ENCODE measurements around the gene SERGEF. TPM values are rescaled to one million over a fixed set of nuclear protein-coding genes. Genes with fewer than 3 reads are reported as not detected.

The SERGEF gene
- total and polyA plus RNA-seq, 10 of the 15 experiments (the other 5 are each of a cell fraction or from before 2014, with no cell fraction given) = 14.6 to 27.8 (median 22.4) TPM

- intact Hi-C loops (cut with micrococcal nuclease; ENCODE audit: unreplicated experiment) = no loop called here
- Histone ChIP-seq H3K4me1 (ENCODE audit: control insufficient read depth, insufficient read depth, low read length) (no peaks in the 10 kb centered on the region), H3K36me3 (ENCODE audit: control insufficient read depth in 2 of 2, insufficient read depth in 2 of 2, low read length in 1 of 2) (no peaks in the 10 kb centered on the region; a peak in 1 of 4 replicates), H3K27me3 (replicated peaks in 1 of 2; ENCODE audit: control insufficient read depth in 2 of 2, insufficient read depth in 2 of 2, low read length in 1 of 2) (no peaks in the 10 kb centered on the region), H3K4me2 (ENCODE audit: control insufficient read depth, insufficient read depth) (no peak overlapping the region), H3K79me2 (ENCODE audit: control insufficient read depth, insufficient read depth, low read length) (no peaks in the 10 kb centered on the region), H3K9ac (ENCODE audit: control insufficient read depth, insufficient read depth, low read length) (no peak overlapping the region), H4K20me1 (ENCODE audit: control insufficient read depth, insufficient read depth) (no peaks in the 10 kb centered on the region), H3K27ac (ENCODE audit: control insufficient read depth, insufficient read depth) (no peak overlapping the region), H2AFZ (ENCODE audit: control insufficient read depth, low read depth, low read length) (no peak overlapping the region), H3K4me3 (no peak overlapping the region), H3K9me3 (replicated peaks; ENCODE audit: control insufficient read depth, insufficient read depth, low read length) (no peaks in the 10 kb centered on the region)
- POLR2A ChIA-PET = no interaction called here
- CTCF ChIA-PET = interaction anchor here (0.8 to 1.7 kb wide), 2 partner anchors 11 to 39 kb away, joined by 3 to 4 read pairs; no protein-coding TSS in a partner anchor
- RAD21 ChIA-PET (ENCODE audit: unreplicated experiment) = no interaction called here
- DNase-seq (ENCODE audit: low read depth, low spot score) (no peak), ATAC-seq (no peak), FAIRE-seq (no peak)
- WGBS (ENCODE audit: insufficient coverage, insufficient replicate concordance, low lambda C conversion rate, missing lambda C conversion rate) = 100% methylated on average over 1 of the region's 1 CpG
- SMC1A ChIA-PET (ENCODE audit: uncharacterized antibody, unreplicated experiment) = interaction anchor here (0.5 to 0.9 kb wide), 2 partner anchors 9 to 145 kb away, joined by 3 read pairs; no protein-coding TSS in a partner anchor
- in situ Hi-C loops (cut with MboI) = no loop called here
- BruUV-seq (replicated peaks) = no TSS peak
- TF ChIP-seq CHD2 (IDR thresholded peaks at IDR 0.05; ENCODE audit: borderline replicate concordance, low read depth, low read length) = no peak
- no peak for TF ChIP-seq GABPA (IDR thresholded peaks at IDR 0.05; ENCODE audit: low read depth)
- no peak for TF ChIP-seq HDAC6 (IDR thresholded peaks at IDR 0.05; ENCODE audit: unreplicated experiment)
- no peak for TF ChIP-seq CHD4 (IDR thresholded peaks at IDR 0.05)
- TF ChIP-seq EED (IDR thresholded peaks at IDR 0.05; ENCODE audit: low read depth) = no peak
- no peak for TF ChIP-seq CBX5 (IDR thresholded peaks at IDR 0.05; ENCODE audit: low read depth)
- no peak for TF ChIP-seq RELA (IDR thresholded peaks at IDR 0.05; ENCODE audit: borderline replicate concordance, partially characterized antibody)
- TF ChIP-seq BCL11A (IDR thresholded peaks at IDR 0.05; ENCODE audit: low read depth, low read length) = no peak
- TF ChIP-seq SPI1 (IDR thresholded peaks at IDR 0.05; ENCODE audit: borderline replicate concordance, insufficient read depth, low read depth, low read length) = no peak
- no peak for TF ChIP-seq FOS (IDR thresholded peaks at IDR 0.05; ENCODE audit: borderline replicate concordance, extremely low read depth, insufficient read length)
- TF ChIP-seq MEF2B (IDR thresholded peaks at IDR 0.05; ENCODE audit: partially characterized antibody, poor library complexity, severe bottlenecking) = no peak
- TF ChIP-seq USF2 (IDR thresholded peaks at IDR 0.05; ENCODE audit: borderline replicate concordance, low read depth, low read length) = no peak
- no peak for TF ChIP-seq SMAD5 (IDR thresholded peaks at IDR 0.05; ENCODE audit: low read depth)
- no peak for TF ChIP-seq CUX1 (IDR thresholded peaks at IDR 0.05; ENCODE audit: insufficient replicate concordance, low read depth, low read length)
- TF ChIP-seq RB1 (IDR thresholded peaks at IDR 0.05; ENCODE audit: borderline replicate concordance) = no peak
- no peak for TF ChIP-seq ELK1 (IDR thresholded peaks at IDR 0.05; ENCODE audit: low read depth, low read length)
- no peak for TF ChIP-seq CREM (IDR thresholded peaks at IDR 0.05; ENCODE audit: low read depth)
- TF ChIP-seq ZNF207 (IDR thresholded peaks at IDR 0.05; ENCODE audit: borderline replicate concordance) = no peak
- no peak for TF ChIP-seq NFYA (IDR thresholded peaks at IDR 0.05; ENCODE audit: borderline replicate concordance, low read depth, low read length)
Observed at GRCh38 chr11:17932472-17932871, 80.4 kb downstream of the SERGEF start.
